HG03159 (cell line): ENCODE results near the gene BICDL1.

ENCODE experiments used
- ATAC-seq: cut with Tn5 transposase; IDR thresholded peaks from one replicate; pipeline ENCODE4 v1.9.1; 2021; ENCODE audit warnings: mild to moderate bottlenecking, moderate library complexity; ENCODE audit not compliant: unreplicated experiment

Gene BICDL1

DNA sequence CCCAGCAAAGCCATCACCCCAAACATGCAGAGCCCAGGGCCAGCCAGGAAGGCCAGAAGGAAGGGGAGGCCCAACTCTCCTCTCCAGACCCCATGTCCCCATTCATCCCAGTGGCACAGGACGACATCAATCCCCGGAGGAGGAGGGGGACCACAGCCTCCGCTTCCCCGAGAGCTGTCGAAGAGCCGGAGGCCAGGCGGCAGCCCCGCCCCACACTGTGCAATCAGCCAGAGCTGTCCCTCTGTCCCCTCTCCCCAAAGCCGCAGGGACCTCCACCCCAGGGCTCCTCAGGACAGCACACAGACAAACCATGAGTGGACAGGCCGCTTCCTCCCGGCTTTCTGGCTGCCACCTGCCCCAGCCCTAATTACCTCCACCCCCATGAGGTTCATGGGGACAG is 110.7 kb downstream of the BICDL1 start:
- no peak for ATAC-seq

DNA sequence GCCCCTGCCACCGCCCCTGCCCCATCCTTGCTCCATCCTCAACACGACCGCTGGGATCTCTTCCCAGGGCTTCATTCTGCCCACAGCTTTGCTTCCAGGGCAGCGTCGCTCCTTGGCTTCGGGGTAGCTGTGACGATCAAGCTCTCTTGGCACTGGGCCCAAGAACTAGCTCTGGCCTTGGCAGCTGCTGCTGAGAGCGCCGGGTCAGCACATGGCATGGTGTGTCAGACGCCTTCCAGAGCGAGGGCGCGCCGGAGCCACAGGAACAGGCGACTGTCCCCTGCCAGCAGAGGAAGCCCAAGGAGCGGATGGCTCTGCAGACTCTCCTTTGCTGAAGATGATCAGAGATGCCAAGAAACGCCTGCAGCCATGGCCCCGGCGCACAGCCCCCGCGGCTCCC is 111.6 kb downstream of the BICDL1 start:
- ATAC-seq: no peak

DNA sequence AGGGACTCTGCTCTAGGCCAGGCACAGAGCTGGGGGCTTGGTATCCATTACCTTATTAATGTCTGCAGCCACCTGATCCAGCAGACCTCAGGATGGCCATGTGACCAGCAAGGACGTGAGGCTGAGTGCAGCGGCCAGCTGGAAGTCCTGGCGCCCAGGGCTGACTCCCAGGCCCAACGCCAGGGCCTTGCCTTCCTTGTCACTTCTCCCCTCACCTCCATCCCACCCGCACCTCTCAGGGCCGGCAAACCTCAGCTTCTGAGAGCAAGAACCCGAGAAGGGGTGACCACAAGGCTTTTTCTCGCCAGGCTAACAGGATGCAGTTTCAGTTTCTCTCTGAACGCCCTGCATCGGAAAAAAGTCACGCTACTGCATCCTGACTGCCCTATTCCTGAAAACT is 112.1 kb downstream of the BICDL1 start:
- ATAC-seq: no peak

GRCh38 chr12:120101617-120102016 is 112.6 kb downstream of the BICDL1 start:
- no peak for ATAC-seq

DNA sequence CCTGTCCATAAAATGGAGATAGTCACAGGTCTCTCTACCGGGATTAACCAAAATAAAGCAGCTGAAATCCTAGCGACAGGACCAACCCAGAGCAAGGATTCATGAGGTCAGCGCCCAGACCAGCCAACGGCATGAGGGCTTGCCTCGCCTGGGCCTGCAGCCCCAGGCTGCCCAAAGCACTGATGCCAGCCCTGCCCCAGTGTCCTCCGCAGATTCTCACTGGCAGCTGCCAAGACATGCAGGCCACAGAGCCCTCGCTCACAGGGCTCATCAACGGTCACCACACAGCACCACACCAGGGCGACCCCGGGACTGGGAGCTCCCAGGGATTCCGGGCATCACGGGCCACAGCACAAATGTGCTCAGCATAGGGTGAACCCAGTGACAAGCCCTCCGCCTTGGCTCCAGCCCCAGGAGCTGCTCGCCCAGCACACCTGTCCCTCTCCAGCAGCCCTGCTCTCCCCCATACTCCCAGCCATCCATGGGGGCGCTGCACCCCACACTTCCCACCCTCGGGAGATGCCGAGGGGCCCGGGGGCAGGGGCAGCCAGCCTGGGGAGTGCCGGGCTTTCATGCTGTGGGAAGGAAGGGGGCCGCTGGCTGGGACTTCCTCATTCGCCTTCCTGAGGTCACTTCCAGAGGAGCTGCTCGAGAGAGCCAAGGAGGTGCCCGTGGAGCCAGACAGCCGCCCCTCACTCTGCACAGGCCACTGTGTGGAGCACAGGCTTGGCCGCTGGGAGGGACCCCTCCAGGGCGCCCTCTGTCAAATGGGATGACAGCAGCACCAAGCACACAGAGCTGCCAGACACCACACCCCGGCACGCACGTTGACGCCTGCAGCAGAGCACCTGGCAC is 113.4 kb downstream of the BICDL1 start:
- no peak for ATAC-seq

DNA sequence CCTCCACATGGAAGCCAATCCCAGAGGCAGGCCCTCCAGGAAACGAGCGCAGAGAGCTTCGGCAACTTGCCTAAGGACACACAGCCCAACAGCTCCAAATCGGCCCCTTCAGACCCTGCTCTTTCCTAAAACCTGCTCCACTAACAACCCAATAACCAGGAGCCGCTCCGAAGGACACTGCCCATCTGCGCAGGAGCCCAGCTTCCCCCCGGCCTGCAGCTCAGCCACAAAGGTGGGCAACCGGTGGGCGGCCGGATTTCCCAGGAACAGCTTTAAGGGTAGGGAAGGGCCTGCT is 114.0 kb downstream of the BICDL1 start:
- no peak for ATAC-seq

DNA sequence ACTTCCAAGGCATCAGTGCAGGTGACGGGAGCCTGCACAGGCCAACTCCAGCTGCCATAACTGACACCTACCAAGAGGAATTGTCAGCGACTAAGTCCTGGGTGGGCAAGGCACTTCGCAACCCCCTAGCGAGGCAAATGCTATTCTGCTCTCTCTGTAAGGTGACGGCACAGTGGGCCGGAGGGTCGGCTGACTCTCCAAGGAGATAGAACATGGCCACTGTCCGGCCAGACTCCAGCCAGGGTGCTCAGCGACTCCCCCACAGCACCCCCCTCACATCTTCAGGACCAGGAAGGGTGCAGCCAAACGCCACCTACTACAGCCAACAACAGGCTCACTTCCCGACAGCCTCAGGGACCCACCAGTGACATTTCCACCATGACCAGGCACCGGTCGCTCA is 114.3 kb downstream of the BICDL1 start:
- no peak for ATAC-seq

- no peak for ATAC-seq
Observed at GRCh38 chr12:120106151-120106550, 117.1 kb downstream of the BICDL1 start.

DNA sequence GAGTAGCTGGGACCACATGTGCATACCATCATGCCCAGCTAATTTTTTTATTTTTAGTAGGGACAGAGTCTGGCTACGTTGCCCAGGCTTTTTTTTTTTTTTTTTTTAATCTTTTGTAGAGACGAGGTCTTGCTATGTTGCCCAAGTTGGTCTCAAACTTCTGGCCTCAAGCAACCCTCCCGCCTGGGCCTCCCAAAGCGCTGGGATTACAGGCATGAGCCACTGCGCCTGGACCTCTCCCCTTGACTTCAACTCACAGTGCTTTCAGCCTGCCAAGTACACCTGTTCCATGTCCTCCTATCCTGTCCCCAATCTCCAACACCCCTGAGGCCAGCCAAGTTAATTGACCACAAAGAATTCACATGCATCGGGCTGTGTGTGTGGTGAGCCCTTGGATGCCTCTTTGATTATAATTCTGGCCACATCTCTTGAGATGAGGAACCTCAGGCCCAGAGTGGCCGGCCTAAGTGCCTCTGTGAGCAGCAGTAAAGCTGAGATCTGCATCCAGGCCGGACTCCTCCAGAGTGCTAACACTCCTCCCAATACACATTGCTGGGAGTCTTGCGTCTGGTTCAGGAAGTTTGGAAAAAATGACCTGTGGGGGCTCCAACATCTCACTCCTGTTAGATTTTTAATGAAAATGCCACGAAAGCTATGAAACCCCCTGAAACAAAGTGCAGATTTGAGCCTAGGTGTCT is 120.7 kb downstream of the BICDL1 start:
- no peak for ATAC-seq

DNA sequence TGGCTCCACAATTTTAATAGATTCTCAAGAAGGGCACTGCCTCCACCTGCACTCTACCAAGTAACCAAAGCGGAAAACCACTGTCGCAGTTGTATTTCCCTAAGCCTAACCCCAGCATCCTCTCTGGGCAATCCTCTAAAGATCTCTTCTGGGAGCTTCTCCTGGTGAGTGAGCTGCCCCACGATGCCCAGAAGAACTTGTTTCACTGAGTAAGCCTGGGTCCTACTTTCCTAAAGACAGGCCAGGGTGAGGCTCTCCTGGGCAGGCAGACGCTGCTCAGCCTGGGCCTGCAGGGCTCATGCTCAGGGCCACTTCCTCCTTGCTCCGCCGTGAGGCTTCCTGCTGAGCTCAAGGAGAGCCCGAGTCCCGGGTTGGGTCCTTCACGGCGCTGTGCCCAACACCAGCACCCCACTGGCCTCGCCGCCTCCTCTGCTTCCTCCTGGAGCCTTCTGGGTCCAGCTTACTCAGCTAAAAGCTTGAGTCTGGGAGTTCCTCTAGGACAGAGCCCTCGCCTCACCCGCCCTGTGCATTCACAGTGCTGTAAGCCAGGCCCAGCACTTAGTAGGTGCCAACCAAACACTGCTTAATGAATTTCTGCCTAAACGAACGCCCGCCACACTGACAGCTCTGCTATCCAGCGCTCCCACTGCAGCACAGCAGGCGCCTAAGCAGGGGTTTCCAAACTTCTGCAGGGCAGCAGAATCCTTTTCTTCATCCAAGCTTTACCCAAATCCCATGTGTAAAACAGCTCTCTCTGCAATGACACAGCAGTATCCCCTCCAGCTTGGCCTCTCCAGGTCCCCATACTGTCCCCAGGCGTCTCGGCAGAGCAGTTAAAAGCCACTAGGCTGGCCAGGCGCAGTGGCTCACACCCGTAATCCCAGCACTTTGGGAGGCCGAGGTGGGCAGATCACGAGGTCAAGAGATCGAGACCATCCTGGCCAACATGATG is 121.8 kb downstream of the BICDL1 start:
- peak; percentile 64 for ATAC-seq

DNA sequence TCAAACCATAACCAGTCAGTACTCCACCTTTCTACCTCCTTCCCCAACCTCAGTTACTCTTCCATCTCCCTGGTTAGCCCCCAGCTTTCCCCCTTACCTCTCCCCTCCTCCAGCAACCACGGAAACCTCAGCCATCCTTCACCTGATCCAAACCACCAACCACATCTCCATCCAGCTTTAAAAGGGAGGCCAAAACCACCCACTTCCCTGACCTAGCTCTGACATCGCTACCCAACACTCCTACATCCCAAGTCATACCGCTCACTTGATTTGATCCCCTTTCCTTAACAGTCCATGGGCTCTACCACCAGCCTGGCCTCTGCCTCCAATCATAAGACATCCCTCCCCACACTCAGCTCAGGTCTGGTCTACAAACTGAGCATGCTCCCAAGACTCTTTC is 126.0 kb downstream of the BICDL1 start:
- ATAC-seq: no peak

GRCh38 chr12:120115692-120116440 is 126.8 kb downstream of the BICDL1 start:
- no peak for ATAC-seq

GRCh38 chr12:120116441-120116791 is 127.4 kb downstream of the BICDL1 start, which contains the start of gene RAB35:
RAB35 (minus strand) TSS chr12:120116753; CDS start chr12:120116650, 103 bp downstream.
- peak; percentile 9 for ATAC-seq

DNA sequence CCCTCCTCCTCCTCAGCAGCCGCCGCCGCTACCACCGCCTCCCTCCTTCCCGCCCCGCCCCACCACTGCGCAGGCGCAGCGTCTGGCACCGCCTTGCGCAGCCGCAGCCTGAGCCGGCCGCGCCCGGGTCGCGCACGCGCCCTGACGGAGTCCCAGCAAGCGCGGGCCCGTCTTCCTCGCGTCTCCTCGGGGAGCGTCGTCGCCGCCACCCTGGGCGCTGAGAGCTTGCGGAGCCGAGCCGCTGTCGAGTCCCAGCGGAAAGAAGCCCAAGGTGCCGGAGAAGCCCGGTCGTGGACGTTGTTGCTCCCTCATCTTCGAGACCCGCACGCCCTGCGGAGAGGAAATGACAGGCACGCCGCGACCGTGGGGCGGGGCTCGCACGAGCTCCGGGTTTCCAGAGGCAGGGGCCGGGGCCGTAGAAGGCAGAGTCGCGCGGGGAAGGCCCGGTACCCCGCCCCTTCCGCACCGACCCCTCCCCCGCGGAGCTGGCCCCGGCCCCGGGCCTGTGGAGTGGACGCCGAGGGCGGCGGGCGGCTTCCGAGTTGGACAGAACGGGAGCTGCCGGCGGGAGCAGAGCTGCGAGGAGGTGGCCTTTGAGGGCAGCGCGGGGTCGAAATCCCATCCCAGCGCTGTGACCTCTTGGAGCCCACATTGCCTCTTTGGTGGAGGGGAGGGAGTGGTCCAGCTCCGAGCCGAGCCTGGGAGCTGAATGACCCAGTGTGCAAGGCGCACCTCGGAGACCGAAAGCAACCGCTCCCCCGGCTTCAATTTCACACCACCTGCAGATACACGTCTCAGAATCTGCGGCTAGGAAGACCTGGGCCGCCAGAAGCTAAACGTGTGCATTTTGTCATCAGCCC is 128.0 kb downstream of the BICDL1 start:
- peak; percentile 44 for ATAC-seq

DNA sequence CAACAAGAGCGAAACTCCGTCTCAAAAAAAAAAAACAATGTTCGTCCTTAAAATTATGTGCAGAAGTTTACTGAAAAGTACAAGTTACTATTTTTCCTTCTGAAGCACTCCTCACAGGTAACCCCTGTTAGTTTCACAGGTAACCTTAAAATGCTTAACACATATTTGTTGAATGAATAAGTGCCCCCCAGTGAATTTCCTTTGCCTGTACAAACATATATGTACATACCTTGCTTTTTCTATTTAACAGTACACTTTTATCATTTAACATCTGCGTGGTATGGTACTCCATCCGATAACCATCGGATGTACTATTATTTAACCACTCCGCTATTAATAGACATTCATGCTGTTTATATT is 128.9 kb downstream of the BICDL1 start:
- no peak for ATAC-seq

GRCh38 chr12:120118321-120119061 is 129.5 kb downstream of the BICDL1 start:
- ATAC-seq: no peak

DNA sequence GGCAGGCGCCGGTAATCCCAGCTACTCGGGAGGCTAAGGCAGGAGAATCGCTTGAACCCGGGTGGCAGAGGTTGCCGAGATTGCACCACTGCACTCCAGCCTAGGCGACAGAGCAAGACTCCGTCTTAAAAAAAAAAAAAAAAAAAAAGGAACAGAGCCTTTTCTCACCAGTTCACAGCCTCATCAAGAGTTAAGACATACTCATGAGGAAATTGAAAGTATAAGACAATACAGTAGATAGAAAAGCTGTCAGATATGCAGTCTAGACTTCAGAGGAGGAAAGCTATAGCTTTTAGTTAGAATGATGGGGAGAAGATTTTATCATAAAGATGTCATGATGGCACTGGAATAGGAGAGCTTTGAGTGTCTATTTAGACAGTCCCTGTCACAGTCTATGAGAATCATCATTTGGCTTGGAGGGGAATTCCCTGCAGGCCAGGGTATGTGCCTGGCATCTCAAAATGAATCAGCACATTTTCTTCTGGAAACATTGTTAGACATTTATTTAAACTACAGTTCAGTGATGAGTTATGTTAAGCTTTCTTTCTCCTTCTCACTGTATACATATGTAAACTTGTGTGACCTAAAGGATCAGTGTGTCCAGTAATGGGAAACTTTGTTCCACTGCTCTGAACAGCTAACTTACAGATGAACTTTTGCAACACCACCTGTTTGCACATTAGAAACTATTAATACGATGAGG is 130.4 kb downstream of the BICDL1 start:
- peak; percentile 21 for ATAC-seq

DNA sequence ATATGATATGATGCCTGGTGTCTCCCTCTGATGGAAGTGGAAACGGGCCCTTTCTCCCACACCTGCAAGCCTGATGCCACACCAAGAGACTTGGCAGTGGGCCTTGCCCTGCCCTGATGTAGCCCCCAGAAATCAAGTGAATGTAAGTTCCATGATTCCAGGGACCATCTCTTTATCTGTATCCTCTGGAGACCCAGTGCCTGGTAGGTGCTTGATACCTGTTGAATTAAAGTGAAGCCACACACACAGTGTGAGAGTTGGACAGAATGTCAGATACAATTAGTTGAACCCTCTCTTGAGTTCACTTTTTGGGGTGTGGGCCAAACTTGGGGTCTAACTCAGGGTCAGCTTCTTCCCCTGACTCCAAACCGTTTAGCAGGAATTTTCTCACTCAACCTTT is 132.3 kb downstream of the BICDL1 start:
- ATAC-seq: no peak
